CD8-positive, alpha-beta memory T cell (primary cell): ENCODE measurements around the gene STK39. TPM values are rescaled to one million over a fixed set of nuclear protein-coding genes. Genes with fewer than 3 reads are reported as not detected.

Source experiments
- CTCF ChIA-PET: fragments of 350-600 bp; sonication (Branson Sonifier 250); formaldehyde crosslinking; loops from one replicate; lab custom pipeline; 2021; ENCODE audit warnings: antibody characterized with exemption; lab: Charles Lee
- POLR2A ChIA-PET: fragments of 350-600 bp; sonication (Branson Sonifier 250); formaldehyde crosslinking; loops from one replicate; lab custom pipeline; 2021; ENCODE audit warnings: antibody characterized with exemption; lab: Charles Lee
- DNase-seq, 5 donors: peaks; one replicate each; pipeline versions ENCODE4 v3.0.0 to v3.0.0-alpha.2; 2020 to 2022; ENCODE audit warnings: mixed read lengths in 1 of 5
- H3K27ac ChIP-seq: one replicate; pipeline ENCODE4 v1.7.0; 2013; ENCODE audit warnings: low read depth, mild to moderate bottlenecking, low read length, moderate library complexity
- H3K27me3 ChIP-seq: 2 replicates; pipeline ENCODE4 v1.7.0; 2013; ENCODE audit warnings: low read length, mild to moderate bottlenecking; ENCODE audit not compliant: insufficient read depth, poor library complexity, severe bottlenecking
- H3K36me3 ChIP-seq: 2 replicates; pipeline ENCODE4 v1.7.0; 2013; ENCODE audit warnings: mild to moderate bottlenecking, low read length, moderate library complexity; ENCODE audit not compliant: insufficient read depth
- H3K4me1 ChIP-seq: 2 replicates; pipeline ENCODE4 v1.7.0; 2013; ENCODE audit warnings: mild to moderate bottlenecking, low read length, moderate library complexity; ENCODE audit not compliant: insufficient read depth
- H3K4me3 ChIP-seq: 2 replicates; pipeline ENCODE4 v1.7.0; 2013; ENCODE audit warnings: mild to moderate bottlenecking, low read length
- H3K9me3 ChIP-seq: 2 replicates; pipeline ENCODE4 v1.7.0; 2013; ENCODE audit warnings: mild to moderate bottlenecking, low read length
- H3K27ac Mint-ChIP-seq, 8 donors: one replicate each; pipeline ENCODE4 v1.8.0; 2020 to 2021; ENCODE audit warnings: mixed read lengths in 8 of 8, mild to moderate bottlenecking in 6 of 8, inconsistent platforms in 3 of 8, moderate library complexity in 3 of 8
- H3K27me3 Mint-ChIP-seq, 2 donors: one replicate each; pipeline ENCODE4 v1.8.0; 2020 to 2021; ENCODE audit warnings: mixed read lengths in 2 of 2, mild to moderate bottlenecking in 1 of 2, moderate library complexity in 1 of 2
- H3K36me3 Mint-ChIP-seq, 3 donors: one replicate each; pipeline ENCODE4 v1.8.0; 2020 to 2021; ENCODE audit warnings: mixed read lengths in 3 of 3, inconsistent platforms in 1 of 3, mild to moderate bottlenecking in 1 of 3
- H3K4me1 Mint-ChIP-seq, 3 donors: one replicate each; pipeline ENCODE4 v1.8.0; 2020 to 2021; ENCODE audit warnings: mixed read lengths in 3 of 3, inconsistent platforms in 1 of 3, mild to moderate bottlenecking in 1 of 3
- H3K4me3 Mint-ChIP-seq, 7 donors: one replicate each; pipeline ENCODE4 v1.8.0; 2020 to 2021; ENCODE audit warnings: mixed read lengths in 7 of 7, mild to moderate bottlenecking in 6 of 7, moderate library complexity in 4 of 7, inconsistent platforms in 2 of 7
- H3K9me3 Mint-ChIP-seq, 5 donors: one replicate each; pipeline ENCODE4 v1.8.0; 2020 to 2022; ENCODE audit warnings: mixed read lengths in 5 of 5, mild to moderate bottlenecking in 3 of 5, moderate library complexity in 2 of 5, inconsistent platforms in 1 of 5
- polyA plus RNA-seq: library from polyadenylated mRNA; unstranded; fragments of 300-500 nt; fragmentation: Illumina TruSeq; gene quantifications from one replicate; pipeline ENCODE4 v1.2.3, GENCODE V29; 2021
- total RNA-seq, 2 experiments: library from RNA; stranded (reverse); gene quantifications; one replicate each; pipeline ENCODE4 v1.2.3, GENCODE V29; 2021

STK39 gene
- total and polyA plus RNA-seq, 3 experiments from 2014 or later, result 11.2 to 28.3 (median 25.7) TPM

DNA sequence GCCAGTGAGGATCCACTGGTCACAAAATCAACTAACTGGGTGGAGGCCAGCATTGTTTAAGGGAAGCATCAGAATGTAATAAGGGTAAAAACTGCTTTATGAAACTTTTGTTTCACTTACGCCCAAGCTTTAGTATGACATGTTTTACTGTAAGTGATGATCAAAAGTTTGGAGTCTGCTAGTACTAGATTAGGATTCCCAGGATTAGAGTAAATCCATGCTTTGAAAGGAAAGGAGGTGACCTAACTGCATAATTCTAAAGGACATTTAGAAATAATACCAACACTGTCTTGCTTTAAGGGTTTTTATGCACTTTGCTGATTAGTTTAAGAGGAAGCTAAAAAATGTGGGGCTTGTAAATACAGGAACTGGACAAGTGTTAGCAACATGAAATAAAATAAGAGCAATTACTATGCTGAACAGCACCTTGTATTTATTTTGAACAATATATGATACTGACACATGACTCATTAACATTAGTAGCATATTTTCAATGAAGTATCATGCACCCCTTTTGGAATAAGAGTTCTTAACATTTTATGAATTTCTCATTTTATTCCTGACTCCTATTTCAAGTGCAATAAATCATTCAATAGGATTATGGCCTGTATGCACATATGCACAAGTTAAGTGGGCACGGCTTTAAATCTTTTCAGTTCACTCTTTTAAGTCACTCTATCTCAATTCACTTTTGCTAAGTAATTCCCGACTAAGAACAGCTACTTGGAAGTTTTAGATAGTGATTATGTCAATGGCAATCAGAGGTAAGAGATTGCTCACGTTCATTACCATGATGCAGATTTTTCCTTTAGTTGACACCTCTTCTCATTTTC is 62.5 kb downstream of the STK39 start:
- H3K4me3 ChIP-seq, result no peak overlapping the region
- ChIA-PET POLR2A (no interaction called here), CTCF (interaction anchor here (1.2 kb wide), 1 partner anchor 152 kb away, joined by 3 read pairs; no protein-coding TSS in a partner anchor)
- Mint-ChIP-seq H3K36me3 (peaks cover 0 to 19% (median 5%) of the 10 kb centered on the region in 3 donors), H3K4me1 (peaks cover 64 to 83% (median 72%) of the 10 kb centered on the region in 3 donors), H3K4me3 (no peak overlapping the region), H3K27ac (peak overlapping the region in 2 of 8 donors; percentile 9 to 10), H3K9me3 (no peaks in the 10 kb centered on the region), H3K27me3 (no peaks in the 10 kb centered on the region)
- H3K36me3 ChIP-seq, result peaks cover 6% of the 10 kb centered on the region
- no peak for DNase-seq
- H3K27me3 ChIP-seq, result no peaks in the 10 kb centered on the region
- no peaks in the 10 kb centered on the region for H3K9me3 ChIP-seq
- no peaks in the 10 kb centered on the region for H3K4me1 ChIP-seq
- H3K27ac ChIP-seq, result no peak overlapping the region

DNA sequence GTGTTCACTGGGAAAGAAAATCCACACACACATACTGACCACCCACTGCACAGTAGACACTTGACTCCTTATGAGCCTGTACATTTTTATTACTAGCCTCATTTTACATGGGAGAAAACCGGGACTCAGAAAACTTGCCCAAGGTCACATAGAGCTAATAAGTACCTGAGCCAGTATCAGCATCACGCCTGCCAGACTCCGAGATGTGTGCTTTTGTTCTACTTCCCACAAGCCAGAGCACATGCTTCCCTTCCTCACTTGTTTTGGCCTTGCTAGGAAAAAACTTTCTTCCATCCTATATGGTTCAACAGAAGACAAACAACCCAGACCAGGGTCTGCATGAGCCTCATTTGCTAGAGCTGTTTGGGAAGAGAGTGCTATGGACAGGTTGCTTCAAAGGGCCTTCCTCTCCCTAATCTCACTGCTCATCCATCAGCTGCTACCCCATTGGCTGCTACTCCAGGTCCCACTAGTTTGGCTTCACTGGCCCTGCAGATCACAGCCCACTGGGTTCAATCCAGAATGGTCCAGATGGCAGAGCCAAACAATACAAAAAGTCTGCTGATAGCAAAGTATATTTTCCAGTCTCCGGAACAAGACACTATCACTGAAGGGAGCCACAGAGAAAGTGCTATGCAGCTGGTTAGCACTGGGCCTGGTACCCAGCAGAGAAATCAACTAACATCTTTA is 63.9 kb downstream of the STK39 start:
- Histone ChIP-seq H3K36me3 (peaks cover 6% of the 10 kb centered on the region), H3K4me3 (no peak overlapping the region), H3K9me3 (no peaks in the 10 kb centered on the region), H3K4me1 (no peaks in the 10 kb centered on the region), H3K27me3 (no peaks in the 10 kb centered on the region), H3K27ac (no peak overlapping the region)
- H3K27me3 Mint-ChIP-seq, result no peaks in the 10 kb centered on the region
- ChIA-PET POLR2A (no interaction called here), CTCF (interaction anchor here (1.2 kb wide), 1 partner anchor 153 kb away, joined by 3 read pairs; no protein-coding TSS in a partner anchor)
- H3K9me3 Mint-ChIP-seq, result no peaks in the 10 kb centered on the region
- peaks cover 62 to 83% (median 66%) of the 10 kb centered on the region in 3 donors for H3K4me1 Mint-ChIP-seq
- H3K27ac Mint-ChIP-seq, result peak overlapping the region in 6 of 8 donors; percentile 10 to 64 (median 34)
- H3K36me3 Mint-ChIP-seq, result peaks cover 0 to 31% (median 5%) of the 10 kb centered on the region in 3 donors
- DNase-seq, result no peak
- H3K4me3 Mint-ChIP-seq, result no peak overlapping the region

DNA sequence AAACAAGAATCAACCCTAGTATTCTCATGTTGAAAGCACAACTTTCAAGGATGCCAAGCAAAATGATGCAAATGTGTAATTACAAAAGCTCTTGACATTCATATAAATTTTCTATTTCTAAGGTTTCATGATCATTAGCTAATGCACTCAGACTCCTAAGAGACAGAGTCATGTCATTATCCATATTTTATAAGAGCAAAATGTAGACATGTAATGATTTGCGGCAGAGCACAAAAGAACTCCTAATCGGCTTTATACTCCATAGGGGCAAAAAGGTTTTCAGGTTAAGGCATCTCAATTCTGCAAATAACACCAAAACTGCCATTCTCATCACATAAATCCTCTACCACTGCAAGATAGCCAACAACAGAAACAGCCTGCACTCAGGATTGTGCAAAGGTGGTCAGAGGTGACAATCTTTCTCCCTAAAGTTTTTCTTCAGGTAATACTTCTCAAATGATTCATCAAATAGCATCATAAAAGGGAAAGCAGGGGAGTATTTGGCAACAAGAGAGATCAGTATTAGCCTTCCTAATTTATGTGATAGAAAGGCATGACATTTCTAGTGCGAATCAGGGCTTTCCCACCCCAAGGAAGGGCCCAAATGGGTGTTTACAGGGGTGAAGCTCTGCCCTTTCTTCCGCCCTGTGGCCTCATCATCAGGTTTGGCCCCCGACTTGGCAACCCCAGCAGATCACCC is 64.7 kb downstream of the STK39 start:
- peaks cover 0 to 33% (median 6%) of the 10 kb centered on the region in 3 donors for H3K36me3 Mint-ChIP-seq
- Histone ChIP-seq H3K9me3 (no peaks in the 10 kb centered on the region), H3K4me3 (no peak overlapping the region), H3K36me3 (peaks cover 6% of the 10 kb centered on the region), H3K27me3 (no peaks in the 10 kb centered on the region), H3K4me1 (peaks cover 4% of the 10 kb centered on the region), H3K27ac (no peak overlapping the region)
- H3K9me3 Mint-ChIP-seq, result no peaks in the 10 kb centered on the region
- H3K4me1 Mint-ChIP-seq, result peaks cover 67 to 88% (median 72%) of the 10 kb centered on the region in 3 donors
- H3K27ac Mint-ChIP-seq, result peak overlapping the region in 6 of 8 donors; percentile 9 to 64 (median 24)
- no peaks in the 10 kb centered on the region for H3K27me3 Mint-ChIP-seq
- H3K4me3 Mint-ChIP-seq, result peak overlapping the region in 1 of 7 donors; percentile 32
- DNase-seq, result no peak
- ChIA-PET POLR2A (no interaction called here), CTCF (interaction anchor here (0.9 kb wide), 1 partner anchor 8 kb away, joined by 3 read pairs; no protein-coding TSS in a partner anchor)

DNA sequence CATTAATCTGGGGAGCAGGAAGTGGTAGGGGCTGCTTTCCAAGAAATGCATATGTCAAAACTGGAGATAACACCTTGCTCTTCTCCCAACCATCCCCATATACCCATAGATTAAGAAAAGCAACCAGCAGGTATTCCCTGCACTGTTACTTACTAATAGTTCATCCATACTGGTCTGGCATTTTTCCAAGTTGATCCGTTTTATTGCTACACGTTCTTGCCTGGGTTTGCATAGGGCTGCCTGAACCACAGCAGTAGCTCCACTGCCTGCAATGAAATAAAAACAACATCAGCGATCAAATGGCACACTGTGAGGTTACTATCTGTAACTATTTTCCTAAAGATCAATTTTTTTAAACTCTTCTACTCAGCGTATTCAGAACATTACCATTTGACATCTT is 65.6 kb downstream of the STK39 start:
- Histone ChIP-seq H3K4me1 (peaks cover 12% of the 10 kb centered on the region), H3K36me3 (peaks cover 6% of the 10 kb centered on the region), H3K27me3 (no peaks in the 10 kb centered on the region), H3K4me3 (no peak overlapping the region), H3K27ac (no peak overlapping the region), H3K9me3 (no peaks in the 10 kb centered on the region)
- POLR2A ChIA-PET, result no interaction called here
- Mint-ChIP-seq H3K27ac (peak overlapping the region in 3 of 8 donors; percentile 6 to 21 (median 13)), H3K27me3 (no peaks in the 10 kb centered on the region), H3K9me3 (no peaks in the 10 kb centered on the region), H3K4me3 (no peak overlapping the region), H3K36me3 (peaks cover 0 to 36% (median 6%) of the 10 kb centered on the region in 3 donors), H3K4me1 (peaks cover 73 to 91% (median 81%) of the 10 kb centered on the region in 3 donors)
- DNase-seq, result no peak
- CTCF ChIA-PET, result no interaction called here

DNA sequence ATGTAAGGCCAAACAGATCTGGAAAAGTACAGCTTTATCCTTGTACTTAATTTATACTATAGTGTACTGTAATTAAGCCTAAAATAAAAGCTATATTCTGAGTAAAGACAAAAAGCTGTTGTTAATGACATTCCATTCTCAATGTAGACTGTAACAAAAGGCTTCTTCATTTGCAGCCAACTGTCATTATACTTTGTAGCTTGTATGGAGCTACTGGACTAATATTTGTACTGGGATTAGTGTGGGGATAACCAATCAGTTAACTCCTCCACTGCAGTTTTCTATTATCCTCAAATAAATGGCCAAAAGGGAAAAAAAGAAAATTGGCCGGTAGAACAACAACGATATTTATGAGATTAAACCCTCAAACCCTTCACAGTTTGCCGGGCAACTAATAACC is 66.5 kb downstream of the STK39 start:
- DNase-seq, result no peak

DNA sequence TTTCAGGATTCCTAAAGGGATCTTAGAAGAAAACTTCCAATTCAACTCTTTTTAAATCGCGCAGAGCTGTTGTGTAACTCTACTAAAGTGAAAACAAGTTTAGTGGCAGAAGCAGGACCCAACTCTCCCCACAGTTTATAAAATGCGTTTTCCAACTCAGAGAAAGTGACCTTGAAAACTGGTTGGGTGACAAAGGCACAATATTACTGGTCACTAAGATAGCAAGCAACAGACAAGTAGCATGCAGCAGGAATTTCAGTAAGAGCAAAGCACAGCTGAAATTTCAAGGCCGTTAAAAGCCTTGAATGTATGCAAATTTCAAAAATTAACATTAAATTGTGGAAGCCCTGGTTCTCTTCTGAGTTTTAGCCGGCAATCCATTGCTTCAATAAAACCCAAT is 66.9 kb downstream of the STK39 start:
- POLR2A ChIA-PET, result no interaction called here
- no peaks in the 10 kb centered on the region for H3K9me3 Mint-ChIP-seq
- H3K9me3 ChIP-seq, result no peaks in the 10 kb centered on the region
- peaks cover 72 to 91% (median 79%) of the 10 kb centered on the region in 3 donors for H3K4me1 Mint-ChIP-seq
- no peak overlapping the region for H3K4me3 Mint-ChIP-seq
- no peak overlapping the region for H3K27ac Mint-ChIP-seq
- H3K4me1 ChIP-seq, result peaks cover 18% of the 10 kb centered on the region
- no peak overlapping the region for H3K27ac ChIP-seq
- no peak overlapping the region for H3K4me3 ChIP-seq
- H3K27me3 Mint-ChIP-seq, result no peaks in the 10 kb centered on the region
- no peak for DNase-seq
- H3K36me3 Mint-ChIP-seq, result peaks cover 0 to 36% (median 6%) of the 10 kb centered on the region in 3 donors
- CTCF ChIA-PET, result no interaction called here
- no peaks in the 10 kb centered on the region for H3K27me3 ChIP-seq
- peaks cover 6% of the 10 kb centered on the region for H3K36me3 ChIP-seq

More for the DNA sequence above, 66.5 kb downstream of the STK39 start:
- no peaks in the 10 kb centered on the region for H3K27me3 ChIP-seq
- H3K9me3 Mint-ChIP-seq, result no peaks in the 10 kb centered on the region
- ChIA-PET POLR2A (no interaction called here), CTCF (no interaction called here)
- peaks cover 18% of the 10 kb centered on the region for H3K4me1 ChIP-seq
- H3K27me3 Mint-ChIP-seq, result no peaks in the 10 kb centered on the region
- H3K4me3 Mint-ChIP-seq, result no peak overlapping the region
- no peak overlapping the region for H3K27ac ChIP-seq
- H3K9me3 ChIP-seq, result no peaks in the 10 kb centered on the region
- peaks cover 6% of the 10 kb centered on the region for H3K36me3 ChIP-seq
- no peak overlapping the region for H3K27ac Mint-ChIP-seq
- H3K4me3 ChIP-seq, result no peak overlapping the region
- peaks cover 0 to 36% (median 6%) of the 10 kb centered on the region in 3 donors for H3K36me3 Mint-ChIP-seq
- peaks cover 74 to 91% (median 80%) of the 10 kb centered on the region in 3 donors for H3K4me1 Mint-ChIP-seq

DNA sequence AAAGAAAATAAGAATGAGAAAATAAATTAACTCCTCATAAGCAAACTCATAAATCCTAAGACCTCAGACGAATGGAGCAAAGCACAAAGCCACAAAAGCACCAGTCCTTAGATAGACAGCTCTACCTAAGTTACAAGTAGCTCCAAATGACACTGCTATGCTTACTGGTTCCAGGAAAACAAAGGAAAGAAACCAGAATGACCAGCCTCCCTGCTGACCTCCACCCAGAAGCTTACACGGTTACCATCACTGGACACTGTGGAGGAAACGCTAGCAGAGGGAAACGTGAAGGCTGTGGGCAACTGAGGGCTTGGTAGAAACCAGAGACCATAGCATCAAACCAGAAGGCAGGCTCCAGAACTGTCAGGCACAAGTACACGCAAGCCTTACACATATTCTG is 67.8 kb downstream of the STK39 start:
- H3K27me3 ChIP-seq, result no peaks in the 10 kb centered on the region
- Mint-ChIP-seq H3K36me3 (peaks cover 0 to 39% (median 6%) of the 10 kb centered on the region in 3 donors), H3K27me3 (no peaks in the 10 kb centered on the region), H3K4me3 (no peak overlapping the region), H3K27ac (no peak overlapping the region), H3K4me1 (peaks cover 69 to 90% (median 78%) of the 10 kb centered on the region in 3 donors), H3K9me3 (no peaks in the 10 kb centered on the region)
- ChIA-PET CTCF (no interaction called here), POLR2A (no interaction called here)
- no peak overlapping the region for H3K4me3 ChIP-seq
- H3K4me1 ChIP-seq, result peaks cover 19% of the 10 kb centered on the region
- H3K27ac ChIP-seq, result no peak overlapping the region
- no peak for DNase-seq
- no peaks in the 10 kb centered on the region for H3K9me3 ChIP-seq
- peaks cover 6% of the 10 kb centered on the region for H3K36me3 ChIP-seq
